Liver (tissue), 9 donors: ENCODE results near the gene CEP162. TPM values are rescaled to one million over a fixed set of nuclear protein-coding genes. Genes with fewer than 3 reads are reported as not detected.

Experiments
- DNase-seq: peaks from one replicate; pipeline ENCODE4 v3.0.0-alpha.2; 2017; ENCODE audit warnings: low spot score
- H3K27ac ChIP-seq, 2 donors: one replicate each; pipeline ENCODE4 v1.7.0; 2013; ENCODE audit warnings: inconsistent platforms in 2 of 2, low read length in 2 of 2, control low read depth in 1 of 2, low read depth in 1 of 2, mild to moderate bottlenecking in 1 of 2
- H3K27me3 ChIP-seq, 4 donors: one replicate each; pipeline versions ENCODE4 v1.6.1 to v1.7.0; 2013; ENCODE audit warnings: low read length in 3 of 4, inconsistent platforms in 1 of 4, mild to moderate bottlenecking in 1 of 4, moderate library complexity in 1 of 4; ENCODE audit not compliant: control insufficient read depth in 4 of 4, insufficient read depth in 4 of 4
- H3K36me3 ChIP-seq, 4 donors: one replicate each; pipeline versions ENCODE4 v1.6.1 to v1.7.0; 2013; ENCODE audit warnings: low read length in 3 of 4, mild to moderate bottlenecking in 3 of 4, low read depth in 1 of 4, moderate library complexity in 1 of 4; ENCODE audit not compliant: control insufficient read depth in 4 of 4, insufficient read depth in 3 of 4
- H3K4me1 ChIP-seq, 4 donors: one replicate each; pipeline versions ENCODE4 v1.6.1 to v1.7.0; 2013; ENCODE audit warnings: low read length in 3 of 4, mild to moderate bottlenecking in 3 of 4, moderate library complexity in 1 of 4; ENCODE audit not compliant: control insufficient read depth in 4 of 4, insufficient read depth in 4 of 4
- H3K4me3 ChIP-seq, 3 donors: one replicate each; pipeline versions ENCODE4 v1.6.1 to v1.7.0; 2013; ENCODE audit warnings: low read length in 3 of 3, control low read depth in 1 of 3, low read depth in 1 of 3, mild to moderate bottlenecking in 1 of 3
- H3K9ac ChIP-seq, 2 donors: one replicate each; pipeline ENCODE4 v1.7.0; 2013; ENCODE audit warnings: low read length in 2 of 2, mild to moderate bottlenecking in 2 of 2, moderate library complexity in 2 of 2, control low read depth in 1 of 2, low read depth in 1 of 2
- H3K9me3 ChIP-seq, 4 donors: one replicate each; pipeline versions ENCODE4 v1.6.1 to v1.7.0; 2013; ENCODE audit warnings: low read length in 3 of 4; ENCODE audit not compliant: control insufficient read depth in 4 of 4
- ATF3 ChIP-seq: IDR thresholded peaks from 2 replicates; pipeline ENCODE4 v1.6.1; 2016; ENCODE audit warnings: antibody characterized with exemption
- CTCF ChIP-seq: fragments of 150-350 bp; IDR thresholded peaks from 2 replicates; pipeline ENCODE4 v1.5.1; 2017; ENCODE audit warnings: improper control_type of control experiment, low read depth, low read length; ENCODE audit not compliant: missing input control
- FOXA1 ChIP-seq: IDR thresholded peaks from 2 replicates; pipeline ENCODE4 v1.6.1; 2016; ENCODE audit warnings: antibody characterized with exemption
- FOXA2 ChIP-seq: IDR thresholded peaks from 2 replicates; pipeline ENCODE4 v1.6.1; 2016; ENCODE audit warnings: antibody characterized with exemption
- HNF4A ChIP-seq, 2 donors: conservative IDR thresholded peaks; 2 replicates each; pipeline ENCODE4 v1.6.1; 2016; ENCODE audit warnings: antibody characterized with exemption in 2 of 2, mild to moderate bottlenecking in 2 of 2
- MAX ChIP-seq: IDR thresholded peaks from 2 replicates; pipeline ENCODE4 v1.6.1; 2016; ENCODE audit warnings: antibody characterized with exemption
- NR2F2 ChIP-seq: IDR thresholded peaks from 2 replicates; pipeline ENCODE4 v1.6.1; 2016; ENCODE audit warnings: antibody characterized with exemption
- RAD21 ChIP-seq, 2 donors: IDR thresholded peaks; 2 replicates each; pipeline ENCODE4 v1.6.1; 2016; ENCODE audit warnings: antibody characterized with exemption in 2 of 2, mild to moderate bottlenecking in 2 of 2
- REST ChIP-seq: IDR thresholded peaks from 2 replicates; pipeline ENCODE4 v1.6.1; 2016; ENCODE audit warnings: antibody characterized with exemption, mild to moderate bottlenecking
- TAF1 ChIP-seq: conservative IDR thresholded peaks from 2 replicates; pipeline ENCODE4 v1.6.1; 2016; ENCODE audit warnings: antibody characterized with exemption, mild to moderate bottlenecking
- ZBTB33 ChIP-seq: IDR thresholded peaks from 2 replicates; pipeline ENCODE4 v1.6.1; 2016; ENCODE audit warnings: antibody characterized with exemption
- WGBS: extraction: QIAGEN DNeasy Blood & Tissue Kit; methylation state at CpG from one replicate; pipeline ENCODE4 v1.1.7; 2013; 5-methylcytosine and 5-hydroxymethylcytosine counted together
- polyA plus RNA-seq, 2 donors: library from polyadenylated mRNA; stranded (reverse) in 1 of 2; unstranded in 1 of 2; fragments of 200-250 nt in 1 of 2; fragments of >200 nt in 1 of 2; fragmentation: Nextera tagmentation in 1 of 2; extraction: Ambion mirVana in 1 of 2; gene quantifications; one replicate each; pipeline versions ENCODE4 v1.2.1 to v1.2.3, GENCODE V29; 2013 to 2015
- total RNA-seq, 2 donors: library from RNA; depleted of rRNA; stranded (reverse); fragments of >200 nt; gene quantifications; one replicate each; pipeline ENCODE4 v1.2.3, GENCODE V29; 2014
- donor health status: healthy.
- donor health status: healthy.
- donor health status: healthy.
- donor health status: healthy.
- donor health status: healthy.

CEP162 gene
- total and polyA plus RNA-seq, 4 donors, result 0.87 to 4.4 (median 2.6) TPM

GRCh38 chr6:84272298-84272697, 44.9 kb upstream of the CEP162 start:
- Histone ChIP-seq H3K27ac (no peak overlapping the region), H3K4me1 (peaks cover 4 to 22% (median 9%) of the 10 kb centered on the region in 4 donors), H3K36me3 (no peaks in the 10 kb centered on the region), H3K9me3 (no peaks in the 10 kb centered on the region), H3K27me3 (no peaks in the 10 kb centered on the region), H3K4me3 (no peak overlapping the region), H3K9ac (no peak overlapping the region)
- 94% methylated on average over 1 of the region's 1 CpG for WGBS
- no peak for DNase-seq
- TF ChIP-seq FOXA1 (no peak), REST (no peak), CTCF (no peak)

- no peak overlapping the region for H3K4me3 ChIP-seq
- H3K27me3 ChIP-seq, result no peaks in the 10 kb centered on the region
- no peak overlapping the region for H3K9ac ChIP-seq
- peaks cover 4 to 22% (median 9%) of the 10 kb centered on the region in 4 donors for H3K4me1 ChIP-seq
- H3K36me3 ChIP-seq, result no peaks in the 10 kb centered on the region
- TF ChIP-seq HNF4A (conservative IDR thresholded peaks at IDR 0.05), result no peak
- no peak for TF ChIP-seq ZBTB33
- H3K27ac ChIP-seq, result peak overlapping the region in 1 of 2 donors; percentile 45
- no peaks in the 10 kb centered on the region for H3K9me3 ChIP-seq
- no peak for DNase-seq
Observed at GRCh38 chr6:84271061-84271716, 43.7 kb upstream of the CEP162 start.

GRCh38 chr6:84269947-84270733, 42.7 kb upstream of the CEP162 start:
- DNase-seq, result no peak
- Histone ChIP-seq H3K27ac (peak overlapping the region; percentile 45 to 90), H3K9me3 (no peaks in the 10 kb centered on the region), H3K27me3 (no peaks in the 10 kb centered on the region), H3K4me1 (peaks cover 4 to 22% (median 9%) of the 10 kb centered on the region in 4 donors), H3K4me3 (peak overlapping the region in 2 of 3 donors; percentile 21 to 24), H3K36me3 (no peaks in the 10 kb centered on the region), H3K9ac (peak overlapping the region in 1 of 2 donors; percentile 68)
- 8% methylated on average over 6 of the region's 6 CpGs for WGBS
- TF ChIP-seq CTCF (no peak), FOXA2 (peak; percentile 7), RAD21 (IDR thresholded peaks at IDR 0.05) (peak; percentile 29 to 34), MAX (peak; percentile 72), FOXA1 (no peak), TAF1 (peak; percentile 38), ATF3 (no peak), NR2F2 (no peak)
